ENCODE measurements around the gene S100B.

Gene S100B

DNA sequence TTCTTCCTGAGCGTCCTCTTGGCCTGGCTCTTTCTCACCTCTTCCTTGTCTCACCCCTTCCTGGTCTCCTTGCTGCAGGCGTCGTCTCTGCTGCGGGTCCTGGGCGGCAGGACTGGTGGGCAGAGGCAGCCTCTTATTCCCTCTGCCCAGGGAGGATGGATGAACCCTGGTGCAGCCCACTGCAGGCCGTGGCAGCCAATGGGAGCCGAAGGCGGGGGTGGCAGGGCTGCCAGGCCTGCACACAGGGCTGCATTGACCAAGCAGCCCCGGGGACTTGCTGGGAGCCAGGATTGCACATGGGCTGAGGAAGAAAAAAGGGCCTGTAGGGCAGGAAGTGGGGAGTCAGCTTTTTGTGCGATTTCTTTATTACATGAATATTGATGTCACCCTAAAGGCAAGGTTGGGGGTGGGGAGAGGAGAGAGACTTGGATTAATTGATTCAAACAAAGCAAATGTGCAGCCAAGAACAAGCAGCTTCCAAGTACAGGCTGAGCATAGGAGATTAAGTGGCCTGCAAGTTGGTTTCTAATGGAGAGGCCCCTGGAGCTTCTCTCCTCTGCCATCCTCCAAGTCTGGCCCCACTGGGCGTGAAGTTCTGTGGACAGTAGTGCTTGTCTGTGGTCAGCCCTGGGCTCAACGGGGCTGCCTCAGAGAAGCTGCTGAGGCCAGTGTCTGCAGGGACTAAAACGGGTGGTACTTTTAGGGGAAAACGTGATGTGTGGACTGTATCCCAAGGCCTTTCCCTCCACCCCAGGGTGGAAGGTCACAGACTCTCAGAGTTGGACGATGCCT is at the start of gene S100B:
Gene S100B (minus strand): TSS at position 108 of the 792 bp plus-strand sequence. CDS start 2,667 bp downstream, outside the sequence.
- DNase-seq (ENCODE audit: insufficient read length, low spot score) (no peak), FAIRE-seq (no peak)
- TF ChIP-seq POLR2A (IDR thresholded peaks at IDR 0.05; ENCODE audit: low read depth, low read length) = no peak

DNA sequence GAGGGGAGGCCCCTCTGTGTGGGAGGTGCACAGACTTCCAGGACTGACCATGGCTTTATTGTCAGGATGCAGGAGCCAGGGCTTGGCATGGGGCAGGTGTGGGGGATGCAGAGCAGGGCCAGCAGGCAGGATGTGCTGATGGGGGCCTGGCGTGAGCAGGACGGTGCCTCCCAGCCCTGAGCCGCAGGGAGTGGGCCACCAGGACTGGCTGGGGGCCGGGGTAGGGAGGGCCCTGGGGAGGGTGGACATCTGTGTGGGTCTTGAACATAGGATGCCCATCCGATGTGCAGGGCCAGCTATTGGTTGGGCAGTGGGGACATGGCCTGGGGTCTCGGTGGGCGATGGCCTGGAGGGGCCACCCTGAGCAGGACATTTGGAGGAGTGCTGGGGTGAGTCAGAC is 46.2 kb upstream of the S100B start:
- DNase-seq (ENCODE audit: insufficient read length, low spot score) (no peak), FAIRE-seq (no peak)
- no peak for TF ChIP-seq POLR2A (IDR thresholded peaks at IDR 0.05; ENCODE audit: low read depth, low read length)

DNA sequence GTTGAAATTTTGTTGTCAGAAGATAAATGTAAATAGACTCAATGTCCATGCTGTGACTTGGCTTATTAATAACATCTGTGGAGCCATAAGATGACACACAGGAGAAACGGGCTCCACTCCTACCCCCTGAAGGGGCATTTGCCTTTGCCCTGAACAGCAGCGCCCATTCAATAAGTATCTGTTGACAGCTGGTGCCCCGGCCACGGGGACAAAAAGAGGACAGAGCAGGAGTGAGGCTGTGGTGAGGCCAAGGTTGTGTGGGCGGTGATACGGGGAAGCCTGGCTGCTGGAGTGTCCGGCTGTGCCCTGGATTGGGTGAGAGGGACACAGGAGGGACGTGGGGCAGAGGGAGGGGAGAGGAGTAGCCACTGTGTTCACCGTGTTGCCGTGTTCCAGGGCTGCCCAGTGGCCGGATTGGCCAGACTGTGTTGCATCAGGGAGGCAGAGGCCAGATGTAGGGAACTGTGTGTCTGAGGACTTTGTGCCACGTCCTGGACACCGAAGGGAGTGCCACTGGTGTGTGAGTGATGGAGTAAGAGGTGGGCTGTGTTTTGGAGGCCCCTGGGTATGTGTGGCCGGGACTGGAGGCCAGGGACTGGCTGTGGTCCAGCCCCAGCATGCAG is 45.7 kb upstream of the S100B start:
- FAIRE-seq (no peak), DNase-seq (ENCODE audit: insufficient read length, low spot score) (no peak)
- TF ChIP-seq POLR2A (IDR thresholded peaks at IDR 0.05; ENCODE audit: low read depth, low read length) = no peak

DNA sequence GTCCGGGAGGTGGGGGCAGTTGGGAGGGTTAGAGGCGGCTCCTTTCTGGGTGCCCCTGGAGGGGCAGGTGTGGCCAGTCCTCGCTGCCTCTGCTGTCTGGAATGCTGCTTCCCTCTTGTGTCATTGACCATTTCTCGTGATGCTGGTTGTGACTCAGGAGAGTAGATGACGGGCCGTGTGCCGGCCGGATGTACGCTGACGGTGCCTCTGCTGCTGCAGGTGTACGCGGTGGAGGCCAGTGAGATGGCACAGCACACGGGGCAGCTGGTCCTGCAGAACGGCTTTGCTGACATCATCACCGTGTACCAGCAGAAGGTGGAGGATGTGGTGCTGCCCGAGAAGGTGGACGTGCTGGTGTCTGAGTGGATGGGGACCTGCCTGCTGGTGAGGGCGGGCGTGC is 44.5 kb upstream of the S100B start:
- FAIRE-seq (no peak), DNase-seq (ENCODE audit: insufficient read length, low spot score) (no peak)
- no peak for TF ChIP-seq POLR2A (IDR thresholded peaks at IDR 0.05; ENCODE audit: low read depth, low read length)

DNA sequence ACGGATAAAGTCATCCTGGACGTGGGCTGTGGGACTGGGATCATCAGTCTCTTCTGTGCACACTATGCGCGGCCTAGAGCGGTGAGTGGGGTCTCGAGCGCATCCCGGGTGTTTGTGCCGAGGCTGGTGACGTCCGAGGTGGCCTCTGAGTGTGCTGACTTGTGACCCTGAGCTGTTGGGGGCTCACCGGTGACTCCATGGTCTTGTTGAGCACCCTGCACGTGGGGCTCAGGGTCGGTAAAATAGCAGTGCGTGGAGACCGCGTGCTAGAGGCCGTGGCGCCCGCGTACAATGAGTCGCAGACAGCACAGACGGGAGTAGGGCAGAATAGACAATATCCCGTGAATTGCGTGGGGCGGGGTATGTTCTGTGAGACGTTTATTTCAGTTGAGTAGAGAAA is 43.7 kb upstream of the S100B start:
- TF ChIP-seq POLR2A (IDR thresholded peaks at IDR 0.05; ENCODE audit: low read depth, low read length) = no peak
- DNase-seq (ENCODE audit: insufficient read length, low spot score) (no peak), FAIRE-seq (no peak)

DNA sequence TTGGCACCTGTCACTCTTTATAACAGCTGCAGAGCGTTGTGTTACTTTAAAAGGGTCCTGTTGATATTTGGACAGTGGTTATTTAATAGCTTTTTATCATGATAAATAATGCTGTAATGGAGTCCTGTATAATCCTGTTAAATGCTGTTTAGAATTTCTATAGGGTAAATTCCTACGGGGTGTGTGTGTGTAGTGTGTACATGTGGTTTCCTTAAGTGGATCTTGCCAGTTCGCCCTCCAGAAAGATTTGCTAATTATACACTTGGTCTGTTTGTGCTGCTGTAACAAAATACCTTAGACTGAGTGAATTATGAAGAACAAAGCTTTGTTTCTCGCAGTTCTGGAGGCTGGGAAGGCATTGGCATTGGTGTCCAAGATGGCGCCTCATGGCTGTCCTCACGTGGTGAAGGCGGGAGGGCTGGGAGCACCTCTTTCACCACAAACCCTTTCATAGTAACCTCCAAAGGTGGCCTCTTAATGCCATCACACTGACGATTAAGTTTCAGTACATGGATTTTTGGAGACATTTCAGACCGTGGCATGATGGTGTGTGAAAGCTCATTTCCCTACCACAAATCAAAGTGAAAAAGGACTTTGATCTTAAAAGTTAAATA is 41.8 kb upstream of the S100B start:
- no peak for FAIRE-seq
- DNase-seq (ENCODE audit: insufficient read length, low spot score) = no peak

DNA sequence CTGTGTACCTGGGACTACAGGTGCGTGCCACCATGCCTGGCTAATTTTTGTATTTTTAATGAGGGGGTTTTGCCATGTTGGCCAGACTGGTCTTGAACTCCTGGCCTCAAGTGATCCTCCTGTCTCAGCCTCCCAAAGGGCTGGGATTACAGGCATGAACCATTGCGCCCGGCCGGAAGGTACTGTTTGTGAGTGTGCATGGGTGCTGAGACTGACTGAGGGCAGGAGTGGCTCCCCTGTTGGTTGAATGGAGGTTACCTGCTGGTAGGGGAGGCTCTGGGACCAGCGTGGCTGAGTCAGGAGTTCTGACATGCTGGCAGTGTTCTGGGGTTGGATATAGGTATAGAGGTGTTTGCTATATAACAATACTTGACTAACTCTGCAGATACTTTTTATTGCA is 41.0 kb upstream of the S100B start:
- no peak for FAIRE-seq
- no peak for DNase-seq (ENCODE audit: insufficient read length, low spot score)
- TF ChIP-seq POLR2A (IDR thresholded peaks at IDR 0.05; ENCODE audit: low read depth, low read length) = no peak

More for the DNA sequence above, 41.8 kb upstream of the S100B start:
- TF ChIP-seq POLR2A (IDR thresholded peaks at IDR 0.05; ENCODE audit: low read depth, low read length) = no peak

DNA sequence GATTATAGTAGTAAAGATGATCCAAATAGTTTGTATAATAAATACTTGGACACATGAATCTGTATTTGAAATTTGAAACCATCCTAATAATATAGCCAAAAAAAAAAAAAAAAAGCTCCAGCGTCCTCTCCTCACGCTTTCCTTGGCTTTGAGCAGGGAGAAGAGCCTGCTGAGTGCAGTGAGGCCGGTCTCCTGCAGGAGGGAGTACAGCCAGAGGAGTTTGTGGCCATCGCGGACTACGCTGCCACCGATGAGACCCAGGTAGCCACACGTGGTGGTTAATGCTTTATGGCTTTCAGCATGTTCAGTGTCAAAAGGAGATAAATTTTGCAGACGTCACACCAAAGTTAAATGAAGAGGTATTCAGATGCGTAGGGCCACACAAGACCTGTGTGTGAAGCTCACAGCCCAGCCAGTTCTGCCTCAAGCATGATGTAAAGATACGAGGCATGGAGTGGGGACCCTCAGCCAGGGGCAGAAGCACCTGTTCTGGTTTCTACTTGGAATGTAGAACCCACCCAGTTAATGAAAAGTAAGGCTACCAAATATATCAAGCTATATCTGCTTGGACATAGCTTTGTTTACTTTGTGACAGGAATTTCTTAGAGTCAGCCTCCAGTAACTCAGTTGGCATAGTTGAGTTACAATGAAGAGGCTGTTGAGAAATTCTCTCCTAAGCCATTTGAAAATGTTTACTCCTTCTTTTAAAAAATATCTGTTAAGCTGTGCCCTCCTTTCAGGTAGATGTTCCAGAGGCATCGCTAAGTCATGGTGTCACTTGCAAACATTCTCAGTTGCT is 38.7 kb upstream of the S100B start:
- FAIRE-seq (no peak), DNase-seq (ENCODE audit: insufficient read length, low spot score) (no peak)
- TF ChIP-seq POLR2A (IDR thresholded peaks at IDR 0.05; ENCODE audit: low read depth, low read length) = no peak

DNA sequence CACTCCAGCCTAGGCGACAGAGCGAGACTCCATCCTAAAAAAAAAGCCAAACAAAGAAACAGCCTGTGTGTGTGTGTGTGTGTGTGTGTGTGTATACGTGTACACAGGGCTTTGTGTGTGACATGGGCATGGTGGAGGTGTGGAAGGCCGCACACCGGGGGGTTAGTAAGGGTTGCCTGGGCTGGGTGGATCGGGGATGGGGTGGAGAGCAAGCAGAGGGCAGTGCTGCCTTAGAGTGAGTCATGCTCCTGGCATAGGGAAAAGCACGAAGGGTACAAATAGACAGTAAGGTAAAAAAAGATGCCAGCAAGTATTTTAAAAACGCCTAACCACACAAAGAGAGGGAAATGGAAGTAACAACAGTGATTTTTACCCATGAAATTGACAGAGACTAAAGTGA is 36.8 kb upstream of the S100B start:
- TF ChIP-seq POLR2A (IDR thresholded peaks at IDR 0.05; ENCODE audit: low read depth, low read length) = no peak
- no peak for FAIRE-seq
- DNase-seq (ENCODE audit: insufficient read length, low spot score) = no peak

DNA sequence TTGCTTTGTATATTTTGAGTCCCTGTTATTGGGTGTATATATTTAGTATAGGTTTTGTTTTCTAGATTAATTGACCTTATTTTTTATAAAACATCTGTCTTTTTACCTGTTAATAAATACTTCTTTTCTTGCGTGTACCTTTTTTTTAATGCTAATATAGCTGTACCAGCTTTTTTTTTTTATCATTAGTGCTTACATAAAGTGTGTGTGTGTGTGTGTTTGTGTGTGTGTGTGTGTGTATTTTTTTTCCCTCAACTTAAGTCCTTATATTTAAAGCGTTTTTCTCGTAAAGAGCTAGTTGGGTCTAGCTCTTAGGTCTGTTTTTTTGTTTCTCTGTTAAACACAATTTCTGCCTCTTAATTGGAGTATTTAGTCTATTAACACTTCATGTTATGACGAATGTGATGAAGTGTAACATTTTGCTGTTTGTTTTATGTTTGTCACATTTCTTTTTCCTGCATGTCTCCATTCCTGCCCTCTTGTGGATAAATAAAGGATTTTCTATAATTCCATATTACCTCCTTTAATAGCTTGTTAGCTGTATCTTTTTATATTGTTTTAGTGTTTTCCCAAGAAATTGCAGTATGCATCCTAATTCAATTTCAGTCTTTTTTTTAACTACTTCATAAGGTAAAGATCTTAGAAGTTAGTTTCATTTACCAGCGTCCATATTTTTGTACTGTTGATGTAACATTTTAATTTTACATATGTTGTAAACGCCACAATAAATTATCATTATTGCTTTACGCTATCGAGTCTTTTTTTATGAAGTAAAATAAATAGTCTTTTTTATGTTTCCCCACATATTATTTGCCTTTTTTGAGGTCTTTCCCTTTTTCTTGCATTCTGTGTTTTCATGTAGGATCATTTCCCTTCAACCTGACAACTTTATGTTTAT is 34.9 kb upstream of the S100B start:
- no peak for FAIRE-seq
- DNase-seq (ENCODE audit: insufficient read length, low spot score) = no peak
- TF ChIP-seq POLR2A (IDR thresholded peaks at IDR 0.05; ENCODE audit: low read depth, low read length) = no peak

DNA sequence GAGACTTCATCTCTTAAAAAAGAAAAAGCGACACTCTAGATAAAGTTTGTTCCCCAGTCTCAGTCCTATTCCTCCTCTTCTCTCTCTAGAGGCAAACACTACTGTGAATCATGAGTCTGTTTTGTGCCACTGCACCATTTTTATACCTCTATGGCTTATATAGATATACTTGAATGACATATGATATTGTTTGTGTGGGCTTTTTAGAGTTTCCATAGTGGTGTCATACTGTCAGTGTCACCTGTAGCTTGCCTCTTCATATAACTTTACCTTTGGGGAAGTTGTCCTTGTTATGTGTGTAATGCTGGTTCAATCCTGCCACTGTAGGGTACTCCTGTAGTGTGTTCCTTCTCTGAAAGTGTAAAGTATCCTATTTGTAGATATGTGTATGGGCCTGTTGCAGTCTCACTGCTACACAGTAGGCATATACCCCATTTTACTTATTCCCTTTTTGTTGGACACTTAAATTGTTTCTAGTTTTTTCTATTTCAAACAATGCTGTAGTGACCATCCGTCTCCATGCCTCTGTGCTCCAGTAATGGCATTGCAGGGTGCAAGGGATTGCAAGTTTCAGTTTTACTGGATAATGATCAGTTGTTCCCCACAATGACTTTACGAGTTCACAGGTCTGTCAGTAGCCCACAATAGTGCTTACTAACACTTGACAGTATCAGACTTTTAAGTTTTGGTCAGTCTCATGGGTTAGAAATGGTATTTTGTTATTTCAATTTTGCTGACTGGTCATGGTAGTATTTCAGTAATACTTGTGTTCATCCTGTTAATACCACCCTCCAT is 33.3 kb upstream of the S100B start:
- no peak for DNase-seq (ENCODE audit: insufficient read length, low spot score)
- FAIRE-seq = no peak
- TF ChIP-seq POLR2A (IDR thresholded peaks at IDR 0.05; ENCODE audit: low read depth, low read length) = no peak

DNA sequence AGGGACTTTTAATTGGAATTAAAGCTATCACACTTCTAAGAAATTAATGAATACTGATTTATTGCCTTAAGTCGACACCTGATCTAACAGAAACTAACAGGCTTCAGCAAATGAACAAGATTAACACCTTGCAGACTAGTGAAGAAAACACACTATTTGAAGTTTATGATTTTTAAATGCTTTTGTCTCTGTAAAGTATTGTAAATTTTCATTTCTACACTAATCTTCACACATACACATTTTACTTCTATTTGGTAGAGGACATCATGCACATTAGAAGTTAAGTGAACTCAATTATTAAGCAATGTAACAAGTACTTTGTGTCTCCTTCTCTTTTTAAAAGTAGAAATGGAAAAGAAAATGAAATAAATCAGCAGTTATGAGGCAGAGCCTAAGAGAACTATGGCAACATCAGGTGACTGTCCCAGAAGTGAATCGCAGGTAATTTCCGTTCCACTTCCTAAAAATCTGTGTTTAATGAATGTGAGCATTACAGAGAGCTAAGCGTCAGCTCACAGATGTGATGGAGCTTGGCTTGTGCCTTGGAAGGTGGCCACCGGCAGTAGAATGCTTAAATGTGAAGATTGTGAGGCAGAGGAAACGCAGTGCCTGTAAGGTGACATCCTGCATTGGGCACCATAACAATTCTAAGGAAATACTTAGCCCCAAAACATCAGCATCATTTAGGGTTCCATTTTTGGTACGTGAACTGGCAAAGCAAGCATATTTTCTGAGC is 31.8 kb upstream of the S100B start:
- FAIRE-seq (no peak), DNase-seq (ENCODE audit: insufficient read length, low spot score) (no peak)
- TF ChIP-seq POLR2A (IDR thresholded peaks at IDR 0.05; ENCODE audit: low read depth, low read length) = no peak

Data from H54 (cell line).